ENCODE results near the gene ZC3H12D.

GRCh38 chr6:149400050-149400449, 84.8 kb downstream of the ZC3H12D start, which contains the start of gene SUMO4:
- TF ChIP-seq CTCF (conservative IDR thresholded peaks at IDR 0.05) (no peak), ZFX (IDR thresholded peaks at IDR 0.05) (no peak)

Measured in C4-2B (cell line).